GM10248 (cell line): Measurements from ENCODE around the gene KLF1.

ENCODE experiments used
- CTCF ChIA-PET: fragments of 300-600 bp; sonication (Branson Sonifier 250); formaldehyde crosslinking; extraction: SDS; loops from one replicate; lab custom pipeline; 2021; ENCODE audit warnings: antibody characterized with exemption; lab: Yijun Ruan, JAX
- POLR2A ChIA-PET: fragments of 350-650 bp; sonication (Branson Sonifier 250); formaldehyde crosslinking; extraction: SDS; loops from one replicate; lab custom pipeline; 2020; ENCODE audit warnings: antibody characterized with exemption; lab: Yijun Ruan, JAX
- DNase-seq: peaks from one replicate; pipeline ENCODE4 v3.0.0; 2012; ENCODE audit errors: extremely low spot score
- CTCF ChIP-seq: IDR thresholded peaks from 2 replicates; pipeline ENCODE4 v1.5.1; 2012; ENCODE audit warnings: mild to moderate bottlenecking, low read depth; ENCODE audit errors: extremely low read depth, missing control alignments, control extremely low read depth

Gene KLF1

GRCh38 chr19:12836529-12836863 is 50.5 kb downstream of the KLF1 start:
- DNase-seq = no peak
- CTCF ChIA-PET = interaction anchor here (0.6 to 3.9 kb wide), 7 partner anchors 11 to 129 kb away, joined by 3 to 18 read pairs (median 4); no protein-coding TSS in a partner anchor
- POLR2A ChIA-PET = no interaction called here
- TF ChIP-seq CTCF = no peak

GRCh38 chr19:12834976-12835757 is 51.8 kb downstream of the KLF1 start:
- POLR2A ChIA-PET = no interaction called here
- CTCF ChIA-PET = interaction anchor here (1.0 to 3.9 kb wide), 4 partner anchors 13 to 75 kb away, joined by 3 to 20 read pairs (median 11); no protein-coding TSS in a partner anchor
- TF ChIP-seq CTCF = no peak
- DNase-seq = no peak

GRCh38 chr19:12834566-12834943 is 52.4 kb downstream of the KLF1 start, which contains the start of gene RTBDN:
RTBDN (minus strand) TSS chr19:12834579; CDS start chr19:12829979, 4,600 bp downstream.
- no peak for DNase-seq
- POLR2A ChIA-PET = no interaction called here
- no peak for TF ChIP-seq CTCF
- CTCF ChIA-PET = interaction anchor here (1.0 to 3.9 kb wide), 7 partner anchors 13 to 131 kb away, joined by 3 to 20 read pairs (median 4); no protein-coding TSS in a partner anchor
